ENCODE results near the gene SLC2A5.

Gene SLC2A5

DNA sequence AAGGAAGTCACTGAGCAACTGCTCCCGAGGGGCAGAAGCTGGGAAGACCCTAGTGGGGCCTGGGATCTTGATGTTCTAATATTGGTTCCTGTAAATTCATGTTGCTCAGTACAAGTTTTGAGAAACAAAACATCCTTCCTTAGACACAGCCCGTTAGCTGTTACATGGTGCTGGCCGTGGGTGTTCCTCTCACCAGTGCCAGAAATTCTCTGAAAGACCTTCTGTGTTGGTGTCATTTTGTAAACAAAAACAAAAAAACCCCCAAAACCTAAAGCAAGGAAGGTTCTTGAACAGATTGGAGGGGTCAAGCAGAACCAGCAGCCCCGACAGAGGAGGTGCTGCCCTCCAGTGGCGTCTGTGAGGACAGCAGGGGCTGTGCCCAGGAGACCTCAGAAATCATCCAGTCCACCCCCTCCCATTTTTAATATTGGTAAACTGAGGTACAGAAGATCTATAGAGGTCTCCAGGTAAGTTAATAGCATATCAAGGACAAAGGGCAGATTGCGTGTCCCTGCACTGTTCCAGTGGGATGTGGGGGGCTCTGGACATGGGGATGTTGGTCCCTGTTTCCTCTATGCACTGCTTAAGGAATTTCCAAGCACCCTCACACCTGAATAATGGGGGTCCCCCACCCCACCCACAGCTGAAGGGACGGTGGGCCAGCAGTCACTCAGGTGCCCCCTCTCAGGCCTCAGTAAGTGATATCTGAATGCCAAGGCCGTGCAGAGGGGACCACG is 81.4 kb downstream of the SLC2A5 start:
- no peak for DNase-seq (ENCODE audit: low read depth)
- no peak overlapping the region for H3K4me3 ChIP-seq (ENCODE audit: low read depth, low read length)

GRCh38 chr1:8986814-8987190 is 82.6 kb downstream of the SLC2A5 start:
- no peak for DNase-seq (ENCODE audit: low read depth)
- no peak overlapping the region for H3K4me3 ChIP-seq (ENCODE audit: low read depth, low read length)

GRCh38 chr1:8985915-8986813 is 83.3 kb downstream of the SLC2A5 start:
- DNase-seq (ENCODE audit: low read depth): peak; percentile 75
- no peak overlapping the region for H3K4me3 ChIP-seq (ENCODE audit: low read depth, low read length)
